Loucy (cell line): ENCODE results near the gene STON2.

Source experiments
- H2AFZ ChIP-seq: fragments of 200-600 bp; sonication (generic); 2 replicates; pipeline ENCODE4 v1.6.0; 2016; ENCODE audit warnings: antibody characterized with exemption, mild to moderate bottlenecking, low read length, moderate library complexity
- H3F3A ChIP-seq: fragments of 200-600 bp; 2 replicates; pipeline ENCODE4 v1.6.0; 2016; ENCODE audit warnings: antibody characterized with exemption, low read depth, mild to moderate bottlenecking
- H3K27me3 ChIP-seq: fragments of 200-600 bp; sonication (generic); 2 replicates; pipeline ENCODE4 v1.6.1; 2014; ENCODE audit warnings: low read length, mild to moderate bottlenecking; ENCODE audit not compliant: insufficient read depth, poor library complexity, severe bottlenecking
- H3K36me3 ChIP-seq: fragments of 200-600 bp; sonication (generic); 2 replicates; pipeline ENCODE4 v1.6.1; 2016; ENCODE audit warnings: low read length; ENCODE audit not compliant: insufficient read depth
- H3K4me1 ChIP-seq: fragments of 200-600 bp; sonication (generic); 2 replicates; pipeline ENCODE4 v1.5.1; 2014; ENCODE audit warnings: low read length, mild to moderate bottlenecking; ENCODE audit not compliant: insufficient read depth, poor library complexity, severe bottlenecking
- H3K4me2 ChIP-seq: fragments of 200-600 bp; sonication (generic); 2 replicates; pipeline ENCODE4 v1.6.0; 2014; ENCODE audit warnings: antibody characterized with exemption, low read length, low read depth, mild to moderate bottlenecking; ENCODE audit not compliant: poor library complexity, severe bottlenecking
- H3K4me3 ChIP-seq: fragments of 200-600 bp; sonication (generic); 2 replicates; pipeline ENCODE4 v1.5.1; 2014; ENCODE audit warnings: low read length, mild to moderate bottlenecking, mixed read lengths; ENCODE audit not compliant: poor library complexity, severe bottlenecking
- H3K79me2 ChIP-seq: fragments of 200-600 bp; sonication (generic); 2 replicates; pipeline ENCODE4 v1.6.1; 2014; ENCODE audit warnings: low read length; ENCODE audit not compliant: insufficient read depth
- H3K9ac ChIP-seq: fragments of 200-600 bp; sonication (generic); 2 replicates; pipeline ENCODE4 v1.6.0; 2014; ENCODE audit warnings: mild to moderate bottlenecking, low read depth, low read length, moderate library complexity; ENCODE audit not compliant: poor library complexity, severe bottlenecking
- H3K9me2 ChIP-seq: fragments of 200-600 bp; sonication (generic); replicated peaks from 2 replicates; pipeline ENCODE4 v1.6.1; 2016; ENCODE audit warnings: low read depth, low read length, mixed read lengths
- H3K9me3 ChIP-seq: fragments of 200-600 bp; sonication (generic); 2 replicates; pipeline ENCODE4 v1.6.1; 2014; ENCODE audit warnings: mild to moderate bottlenecking, antibody characterized with exemption, low read length, low read depth; ENCODE audit not compliant: insufficient read depth
- H4K20me1 ChIP-seq: fragments of 200-600 bp; sonication (generic); 2 replicates; pipeline ENCODE4 v1.6.0; 2014; ENCODE audit warnings: antibody characterized with exemption, low read length, mild to moderate bottlenecking; ENCODE audit not compliant: insufficient read depth, poor library complexity, severe bottlenecking
- EZH2phosphoT487 ChIP-seq: fragments of 200-600 bp; IDR thresholded peaks from 2 replicates; pipeline ENCODE4 v1.6.1; 2018; ENCODE audit warnings: antibody characterized with exemption, mild to moderate bottlenecking, moderate library complexity, borderline replicate concordance
- TF ChIP-seq, protein P1 (sequence below): fragments of 200-600 bp; sonication (generic); conservative IDR thresholded peaks from 2 replicates; pipeline ENCODE4 v1.5.1; 2014; ENCODE audit warnings: mild to moderate bottlenecking, antibody characterized with exemption, low read length

STON2 gene

DNA sequence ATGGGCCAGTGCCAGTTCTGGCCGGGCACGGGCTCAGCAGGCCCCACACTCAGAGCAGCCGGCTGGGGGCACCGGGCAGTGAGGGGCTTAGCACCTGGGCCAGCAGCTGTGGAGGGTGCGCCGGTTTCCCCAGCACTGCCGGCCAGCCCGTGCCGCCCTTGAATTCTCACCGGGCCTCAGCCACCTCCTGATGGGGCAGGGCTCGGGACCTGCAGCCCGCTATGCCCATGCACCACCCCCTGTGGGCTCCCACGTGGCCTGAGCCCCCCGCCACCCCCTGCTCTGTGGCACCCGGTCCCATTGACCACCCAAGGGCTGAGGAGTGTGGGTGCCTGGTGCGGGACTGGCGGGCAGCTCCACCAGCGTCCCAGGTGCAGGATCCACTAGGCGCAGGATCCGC lies 164.0 kb downstream of the STON2 start:
- no peak overlapping the region for H3K9ac ChIP-seq
- no peaks in the 10 kb centered on the region for H3K9me3 ChIP-seq
- H3F3A ChIP-seq = no peaks in the 10 kb centered on the region
- no peaks in the 10 kb centered on the region for H4K20me1 ChIP-seq
- H3K4me1 ChIP-seq = no peaks in the 10 kb centered on the region
- H3K4me3 ChIP-seq = no peak overlapping the region
- TF ChIP-seq, protein P1, sequence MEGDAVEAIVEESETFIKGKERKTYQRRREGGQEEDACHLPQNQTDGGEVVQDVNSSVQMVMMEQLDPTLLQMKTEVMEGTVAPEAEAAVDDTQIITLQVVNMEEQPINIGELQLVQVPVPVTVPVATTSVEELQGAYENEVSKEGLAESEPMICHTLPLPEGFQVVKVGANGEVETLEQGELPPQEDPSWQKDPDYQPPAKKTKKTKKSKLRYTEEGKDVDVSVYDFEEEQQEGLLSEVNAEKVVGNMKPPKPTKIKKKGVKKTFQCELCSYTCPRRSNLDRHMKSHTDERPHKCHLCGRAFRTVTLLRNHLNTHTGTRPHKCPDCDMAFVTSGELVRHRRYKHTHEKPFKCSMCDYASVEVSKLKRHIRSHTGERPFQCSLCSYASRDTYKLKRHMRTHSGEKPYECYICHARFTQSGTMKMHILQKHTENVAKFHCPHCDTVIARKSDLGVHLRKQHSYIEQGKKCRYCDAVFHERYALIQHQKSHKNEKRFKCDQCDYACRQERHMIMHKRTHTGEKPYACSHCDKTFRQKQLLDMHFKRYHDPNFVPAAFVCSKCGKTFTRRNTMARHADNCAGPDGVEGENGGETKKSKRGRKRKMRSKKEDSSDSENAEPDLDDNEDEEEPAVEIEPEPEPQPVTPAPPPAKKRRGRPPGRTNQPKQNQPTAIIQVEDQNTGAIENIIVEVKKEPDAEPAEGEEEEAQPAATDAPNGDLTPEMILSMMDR = no peak
- no peak for TF ChIP-seq EZH2phosphoT487
- H3K36me3 ChIP-seq = no peaks in the 10 kb centered on the region
- H3K27me3 ChIP-seq = no peaks in the 10 kb centered on the region
- no peaks in the 10 kb centered on the region for H3K79me2 ChIP-seq
- no peaks in the 10 kb centered on the region for H3K9me2 ChIP-seq
- no peak overlapping the region for H2AFZ ChIP-seq
- no peak overlapping the region for H3K4me2 ChIP-seq

DNA sequence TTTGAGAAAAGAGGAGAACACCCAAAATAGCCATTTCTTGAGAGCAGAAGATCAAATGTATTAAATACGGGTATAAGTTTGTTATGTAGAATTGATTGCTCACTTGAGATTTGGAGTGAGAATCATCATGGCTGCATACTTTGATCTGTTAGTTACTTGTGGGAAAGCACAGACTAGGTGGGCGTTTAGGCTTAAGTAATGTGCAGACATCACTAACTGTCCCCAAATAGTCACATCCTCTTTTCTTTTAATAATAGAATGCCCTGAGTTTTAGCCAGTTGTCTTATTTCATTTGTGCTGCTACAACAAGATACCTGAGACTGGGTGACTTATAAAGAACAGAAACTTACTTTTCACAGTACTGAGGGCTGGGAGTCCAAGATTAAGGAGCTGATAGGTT lies 165.0 kb downstream of the STON2 start:
- no peak overlapping the region for H3K9ac ChIP-seq
- H3K4me3 ChIP-seq = no peak overlapping the region
- H3K4me1 ChIP-seq = no peaks in the 10 kb centered on the region
- no peaks in the 10 kb centered on the region for H3K9me2 ChIP-seq
- no peaks in the 10 kb centered on the region for H4K20me1 ChIP-seq
- H3K36me3 ChIP-seq = no peaks in the 10 kb centered on the region
- H3K9me3 ChIP-seq = no peaks in the 10 kb centered on the region
- no peak overlapping the region for H2AFZ ChIP-seq
- TF ChIP-seq, protein P1 = no peak
- TF ChIP-seq EZH2phosphoT487 = no peak
- no peaks in the 10 kb centered on the region for H3K79me2 ChIP-seq
- no peak overlapping the region for H3K4me2 ChIP-seq
- H3F3A ChIP-seq = no peaks in the 10 kb centered on the region
- no peaks in the 10 kb centered on the region for H3K27me3 ChIP-seq

DNA sequence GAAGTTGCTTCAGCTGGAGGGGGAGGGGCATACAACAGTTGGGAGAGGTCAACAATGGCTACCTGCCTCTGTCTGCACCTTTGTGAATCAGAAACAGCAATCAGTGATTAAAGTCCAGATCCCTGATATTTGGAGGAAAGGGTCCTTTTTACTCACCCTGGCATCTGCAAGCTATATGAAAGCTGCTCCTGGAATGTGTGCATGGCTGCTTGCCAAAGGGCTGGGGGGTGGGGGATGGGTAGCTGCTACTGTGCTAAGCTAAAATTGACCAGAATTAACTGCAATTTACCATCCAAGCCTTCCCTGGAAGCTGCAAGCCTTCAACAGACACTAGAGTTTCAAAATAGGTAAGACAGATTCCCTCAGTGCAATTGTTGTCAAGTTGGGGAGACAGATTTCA lies 165.8 kb downstream of the STON2 start:
- Histone ChIP-seq H3K79me2 (no peaks in the 10 kb centered on the region), H3K4me3 (no peak overlapping the region), H3K9me3 (no peaks in the 10 kb centered on the region), H3K9ac (no peak overlapping the region), H3K9me2 (no peaks in the 10 kb centered on the region), H3K4me1 (no peaks in the 10 kb centered on the region), H3F3A (no peaks in the 10 kb centered on the region), H4K20me1 (no peaks in the 10 kb centered on the region), H3K4me2 (no peak overlapping the region), H3K27me3 (no peaks in the 10 kb centered on the region), H2AFZ (no peak overlapping the region), H3K36me3 (no peaks in the 10 kb centered on the region)
- TF ChIP-seq, protein P1 = no peak
- TF ChIP-seq EZH2phosphoT487 = no peak
